Common myeloid progenitor, CD34-positive (primary cell): ENCODE results near the gene KLHL5.

Source experiments
- CTCF ChIA-PET: fragments of 350-600 bp; sonication (Branson Sonifier 250); formaldehyde crosslinking; loops from one replicate; lab custom pipeline; 2021; ENCODE audit warnings: antibody characterized with exemption; lab: Charles Lee
- POLR2A ChIA-PET: fragments of 350-600 bp; sonication (Branson Sonifier 250); formaldehyde crosslinking; loops from one replicate; lab custom pipeline; 2021; ENCODE audit warnings: antibody characterized with exemption; lab: Charles Lee
- DNase-seq, 3 donors: peaks; one replicate each; pipeline versions ENCODE4 v3.0.0 to v3.0.0-alpha.2; 2013
- H3K27ac ChIP-seq, 2 experiments: 1 replicate in 1 of 2; 2 replicates in 1 of 2; pipeline ENCODE4 v1.7.0; 2013; ENCODE audit warnings: inconsistent platforms in 2 of 2, low read length in 2 of 2, mild to moderate bottlenecking in 2 of 2, low read depth in 1 of 2, moderate library complexity in 1 of 2; ENCODE audit not compliant: severe bottlenecking in 2 of 2, insufficient read depth in 1 of 2, poor library complexity in 1 of 2
- H3K27me3 ChIP-seq, 5 experiments: replicated peaks in 2 of 5; 1 replicate in 3 of 5; 2 replicates in 2 of 5; pipeline versions ENCODE4 v1.6.1 to v1.7.0; 2013; ENCODE audit warnings: low read length in 4 of 5, mild to moderate bottlenecking in 2 of 5, moderate library complexity in 2 of 5, inconsistent platforms in 1 of 5; ENCODE audit not compliant: insufficient read depth in 5 of 5, control insufficient read depth in 4 of 5
- H3K36me3 ChIP-seq, 4 experiments: 1 replicate in 2 of 4; 2 replicates in 2 of 4; pipeline versions ENCODE4 v1.6.1 to v1.7.0; 2013; ENCODE audit warnings: low read length in 3 of 4, control low read depth in 1 of 4, mild to moderate bottlenecking in 1 of 4; ENCODE audit not compliant: control insufficient read depth in 4 of 4, insufficient read depth in 4 of 4
- H3K4me1 ChIP-seq, 4 experiments: 1 replicate in 3 of 4; 2 replicates in 1 of 4; pipeline versions ENCODE4 v1.6.1 to v1.7.1; 2013; ENCODE audit warnings: low read length in 3 of 4, mild to moderate bottlenecking in 3 of 4, control low read depth in 1 of 4, inconsistent platforms in 1 of 4, moderate library complexity in 1 of 4; ENCODE audit not compliant: control insufficient read depth in 4 of 4, insufficient read depth in 4 of 4; ENCODE audit errors: control extremely low read depth in 1 of 4
- H3K4me3 ChIP-seq, 7 experiments: 1 replicate in 4 of 7; 2 replicates in 3 of 7; pipeline versions ENCODE4 v1.5.1 to v1.7.0; 2013; ENCODE audit warnings: mild to moderate bottlenecking in 7 of 7, low read length in 6 of 7, moderate library complexity in 6 of 7, inconsistent platforms in 2 of 7, low read depth in 2 of 7, control low read depth in 1 of 7; ENCODE audit not compliant: insufficient read depth in 4 of 7, control insufficient read depth in 1 of 7; ENCODE audit errors: extremely low read depth in 1 of 7
- H3K9me3 ChIP-seq, 5 experiments: 1 replicate in 4 of 5; 2 replicates in 1 of 5; pipeline versions ENCODE4 v1.6.1 to v1.7.1; 2013; ENCODE audit warnings: low read length in 4 of 5, mild to moderate bottlenecking in 2 of 5, inconsistent platforms in 1 of 5, low read depth in 1 of 5, moderate library complexity in 1 of 5; ENCODE audit not compliant: control insufficient read depth in 4 of 5, insufficient read depth in 2 of 5; ENCODE audit errors: control extremely low read depth in 1 of 5
- whole genome bisulfite sequencing: methylation state at CpG from one replicate; pipeline ENCODE4 v1.1.5; 2013; ENCODE audit not compliant: insufficient coverage; 5-methylcytosine and 5-hydroxymethylcytosine counted together

The KLHL5 gene

GRCh38 chr4:39104255-39104654 lies 42.2 kb downstream of the KLHL5 start:
- Histone ChIP-seq H3K27ac (no peak overlapping the region), H3K9me3 (no peaks in the 10 kb centered on the region), H3K4me3 (no peak overlapping the region), H3K36me3 (peaks cover 8 to 34% (median 15%) of the 10 kb centered on the region in 4 experiments), H3K4me1 (no peaks in the 10 kb centered on the region), H3K27me3 (no peaks in the 10 kb centered on the region)
- ChIA-PET POLR2A (no interaction called here), CTCF (interaction anchor here (1.1 to 1.8 kb wide), 2 partner anchors 28 to 200 kb away, joined by 4 read pairs; no protein-coding TSS in a partner anchor)
- no CpG with 5 or more reads among the region's 2 CpGs for WGBS
- DNase-seq: no peak

GRCh38 chr4:39106011-39106410 lies 44.0 kb downstream of the KLHL5 start:
- Histone ChIP-seq H3K4me3 (no peak overlapping the region), H3K4me1 (no peaks in the 10 kb centered on the region), H3K27me3 (no peaks in the 10 kb centered on the region), H3K36me3 (peaks cover 6 to 34% (median 13%) of the 10 kb centered on the region in 4 experiments), H3K9me3 (no peaks in the 10 kb centered on the region), H3K27ac (no peak overlapping the region)
- no peak for DNase-seq
- ChIA-PET CTCF (interaction anchor here (2.1 kb wide), 1 partner anchor 200 kb away, joined by 5 read pairs; no protein-coding TSS in a partner anchor), POLR2A (no interaction called here)
- 100% methylated on average over 4 of the region's 4 CpGs for WGBS

- Histone ChIP-seq H3K4me3 (no peak overlapping the region), H3K9me3 (no peaks in the 10 kb centered on the region), H3K27me3 (no peaks in the 10 kb centered on the region), H3K27ac (no peak overlapping the region), H3K4me1 (peaks cover 0 to 8% (median 4%) of the 10 kb centered on the region in 4 experiments), H3K36me3 (peaks cover 7 to 42% (median 32%) of the 10 kb centered on the region in 4 experiments)
- no peak for DNase-seq
- ChIA-PET CTCF (no interaction called here), POLR2A (no interaction called here)
- 90% methylated on average over 1 of the region's 2 CpGs for WGBS
Observed at GRCh38 chr4:39114436-39114835, 52.4 kb downstream of the KLHL5 start.

DNA sequence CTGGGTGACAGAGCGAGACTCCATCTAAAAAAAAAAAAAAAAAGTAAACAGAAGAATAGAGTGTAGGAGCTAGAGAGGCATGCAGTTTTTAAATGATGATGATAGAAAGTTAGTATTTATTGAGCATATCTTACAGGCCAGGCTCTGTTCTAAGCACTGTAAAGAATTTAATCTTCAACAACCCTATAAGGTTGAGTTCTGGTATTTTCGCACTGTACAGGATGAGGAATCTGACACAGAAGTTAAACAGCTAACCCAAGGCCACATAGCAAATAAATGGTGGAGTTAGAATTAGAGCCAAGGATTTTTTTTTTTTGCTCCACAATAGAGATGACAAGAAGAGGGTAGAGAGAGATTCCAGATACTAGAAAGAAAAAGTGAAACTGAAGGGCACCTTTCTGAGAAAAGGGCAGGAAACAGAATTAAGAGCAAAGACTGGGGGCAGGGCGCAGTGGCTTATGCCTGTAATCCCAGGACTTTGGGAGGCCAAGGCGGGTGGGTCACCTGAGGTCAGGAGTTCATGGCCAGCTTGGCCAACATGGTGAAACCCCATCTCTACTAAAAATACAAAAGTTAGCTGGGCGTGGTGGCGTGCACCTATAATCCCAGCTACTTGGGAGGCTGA lies 56.1 kb downstream of the KLHL5 start:
- no peak for DNase-seq
- CTCF ChIA-PET: interaction anchor here (1.2 to 1.3 kb wide), 4 partner anchors 14 to 214 kb away, joined by 3 to 4 read pairs (median 4); no protein-coding TSS in a partner anchor
- WGBS: 100% methylated on average over 1 of the region's 6 CpGs

GRCh38 chr4:39120418-39120817 lies 58.4 kb downstream of the KLHL5 start:
- DNase-seq: no peak
- peaks cover 0 to 8% (median 4%) of the 10 kb centered on the region in 4 experiments for H3K4me1 ChIP-seq
- peaks cover 3 to 30% (median 13%) of the 10 kb centered on the region in 4 experiments for H3K36me3 ChIP-seq
- peaks cover 0 to 5% (median 0%) of the 10 kb centered on the region in 5 experiments for H3K9me3 ChIP-seq
- no peak overlapping the region for H3K4me3 ChIP-seq
- no peaks in the 10 kb centered on the region for H3K27me3 ChIP-seq
- WGBS: 100% methylated on average over 1 of the region's 1 CpG
- POLR2A ChIA-PET: no interaction called here
- no peak overlapping the region for H3K27ac ChIP-seq
- CTCF ChIA-PET: interaction anchor here (1.7 kb wide), 1 partner anchor 218 kb away, joined by 4 read pairs; no protein-coding TSS in a partner anchor

More for the DNA sequence above, 56.1 kb downstream of the KLHL5 start:
- POLR2A ChIA-PET: interaction anchor here (0.7 kb wide), 1 partner anchor 62 kb away, joined by 3 read pairs; no protein-coding TSS in a partner anchor
- H3K36me3 ChIP-seq: peaks cover 5 to 48% (median 30%) of the 10 kb centered on the region in 4 experiments
- no peaks in the 10 kb centered on the region for H3K27me3 ChIP-seq
- H3K4me1 ChIP-seq: peaks cover 0 to 8% (median 4%) of the 10 kb centered on the region in 4 experiments
- H3K9me3 ChIP-seq: peaks cover 0 to 2% (median 0%) of the 10 kb centered on the region in 5 experiments
- no peak overlapping the region for H3K27ac ChIP-seq
- H3K4me3 ChIP-seq: no peak overlapping the region

- ChIA-PET CTCF (no interaction called here), POLR2A (no interaction called here)
- WGBS: 85% methylated on average over 4 of the region's 9 CpGs
- Histone ChIP-seq H3K36me3 (peaks cover 3 to 19% (median 6%) of the 10 kb centered on the region in 4 experiments), H3K27me3 (no peaks in the 10 kb centered on the region), H3K4me1 (no peaks in the 10 kb centered on the region), H3K9me3 (peaks cover 0 to 5% (median 0%) of the 10 kb centered on the region in 5 experiments), H3K27ac (no peak overlapping the region), H3K4me3 (no peak overlapping the region)
- peak in 1 of 3 donors; percentile 6 for DNase-seq
Observed at GRCh38 chr4:39124885-39125599, 63.0 kb downstream of the KLHL5 start.

- H3K9me3 ChIP-seq: peaks cover 0 to 5% (median 0%) of the 10 kb centered on the region in 5 experiments
- no peaks in the 10 kb centered on the region for H3K27me3 ChIP-seq
- 100% methylated on average over 1 of the region's 3 CpGs for WGBS
- CTCF ChIA-PET: no interaction called here
- DNase-seq: no peak
- no peak overlapping the region for H3K4me3 ChIP-seq
- POLR2A ChIA-PET: no interaction called here
- H3K4me1 ChIP-seq: no peaks in the 10 kb centered on the region
- peaks cover under 1 to 16% (median 4%) of the 10 kb centered on the region in 4 experiments for H3K36me3 ChIP-seq
- no peak overlapping the region for H3K27ac ChIP-seq
Observed at GRCh38 chr4:39125600-39125985, 63.6 kb downstream of the KLHL5 start.
